IMR-90 (cell line): Measurements from ENCODE around the gene ZGLP1. TPM values are rescaled to one million over a fixed set of nuclear protein-coding genes. Genes with fewer than 3 reads are reported as not detected.

Experiments
- CHD1 ChIP-seq: IDR thresholded peaks from 2 replicates; pipeline ENCODE4 v1.6.1; 2012; ENCODE audit warnings: low read depth, low read length, improper control_type of control experiment
- RCOR1 ChIP-seq: IDR thresholded peaks from 2 replicates; pipeline ENCODE4 v1.6.1; 2012; ENCODE audit warnings: mild to moderate bottlenecking, low read length, improper control_type of control experiment; ENCODE audit not compliant: insufficient replicate concordance
- polyA plus RNA-seq, 3 experiments: library from polyadenylated mRNA; depleted of rRNA; stranded (reverse); fragments of >200 nt; gene quantifications; 2 replicates each; pipeline ENCODE4 v1.2.3, GENCODE V29; 2012; ENCODE audit warnings: low replicate concordance in 1 of 3
- total RNA-seq: library from RNA; depleted of rRNA; stranded (reverse); fragments of >200 nt; gene quantifications from 2 replicates; pipeline ENCODE4 v1.2.3, GENCODE V29; 2012
- TF ChIP-seq, protein P1 (sequence below): conservative IDR thresholded peaks from 2 replicates; pipeline ENCODE4 v1.5.1; 2012; ENCODE audit warnings: mild to moderate bottlenecking, low read depth, low read length, improper control_type of control experiment

Gene ZGLP1
- total and polyA plus RNA-seq, 2 of the 4 experiments (the other 2 are of a cell fraction) = 0.54 to 3.1 TPM

DNA sequence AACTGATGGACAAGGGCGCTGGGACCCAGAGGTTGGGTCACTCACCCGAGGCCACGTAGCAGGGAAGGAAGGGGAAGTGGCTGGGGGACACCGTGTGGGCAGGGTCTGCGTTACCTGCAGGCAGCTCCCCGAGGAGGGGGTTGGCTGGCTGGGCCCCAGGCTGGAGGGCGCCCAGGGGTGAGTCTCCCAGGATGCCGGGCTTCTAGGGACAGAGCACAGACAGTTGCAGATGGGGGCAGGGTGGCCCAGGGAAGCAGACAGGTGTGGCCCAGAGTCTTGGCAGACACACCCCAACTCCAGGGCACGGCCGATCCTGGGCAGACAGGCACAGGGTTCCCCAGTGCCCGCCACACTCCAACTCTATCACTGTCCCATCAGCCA, 11.8 kb upstream of the ZGLP1 start (continued):
- TF ChIP-seq RCOR1 (no peak), CHD1 (no peak)
- TF ChIP-seq, protein P1, sequence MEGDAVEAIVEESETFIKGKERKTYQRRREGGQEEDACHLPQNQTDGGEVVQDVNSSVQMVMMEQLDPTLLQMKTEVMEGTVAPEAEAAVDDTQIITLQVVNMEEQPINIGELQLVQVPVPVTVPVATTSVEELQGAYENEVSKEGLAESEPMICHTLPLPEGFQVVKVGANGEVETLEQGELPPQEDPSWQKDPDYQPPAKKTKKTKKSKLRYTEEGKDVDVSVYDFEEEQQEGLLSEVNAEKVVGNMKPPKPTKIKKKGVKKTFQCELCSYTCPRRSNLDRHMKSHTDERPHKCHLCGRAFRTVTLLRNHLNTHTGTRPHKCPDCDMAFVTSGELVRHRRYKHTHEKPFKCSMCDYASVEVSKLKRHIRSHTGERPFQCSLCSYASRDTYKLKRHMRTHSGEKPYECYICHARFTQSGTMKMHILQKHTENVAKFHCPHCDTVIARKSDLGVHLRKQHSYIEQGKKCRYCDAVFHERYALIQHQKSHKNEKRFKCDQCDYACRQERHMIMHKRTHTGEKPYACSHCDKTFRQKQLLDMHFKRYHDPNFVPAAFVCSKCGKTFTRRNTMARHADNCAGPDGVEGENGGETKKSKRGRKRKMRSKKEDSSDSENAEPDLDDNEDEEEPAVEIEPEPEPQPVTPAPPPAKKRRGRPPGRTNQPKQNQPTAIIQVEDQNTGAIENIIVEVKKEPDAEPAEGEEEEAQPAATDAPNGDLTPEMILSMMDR = no peak
